GM18951 (cell line): ENCODE data around the gene CD70.
A peak's percentile ranks its signal among the peaks of the same experiment; 100 is the strongest.
"Not testable (repeated sequence)": the region's sequence is repeated elsewhere in the genome, so short reads cannot be mapped to it uniquely, and the experiment has no call there.

Experiments
- POLR2A ChIP-seq: IDR thresholded peaks from 4 replicates; pipeline ENCODE4 v1.6.1; 2011; ENCODE audit warnings: mild to moderate bottlenecking; ENCODE audit not compliant: insufficient read length, insufficient read depth; ENCODE audit errors: extremely low read depth
- in situ Hi-C: fragments of 300-500 bp; cut with MboI; formaldehyde crosslinking; loops from one replicate; pipeline ENCODE4 v1.12.0; 2022; ENCODE audit warnings: low sequenced_read_pairs, mixed read lengths, inconsistent platforms; ENCODE audit not compliant: unreplicated experiment

CD70 gene

DNA sequence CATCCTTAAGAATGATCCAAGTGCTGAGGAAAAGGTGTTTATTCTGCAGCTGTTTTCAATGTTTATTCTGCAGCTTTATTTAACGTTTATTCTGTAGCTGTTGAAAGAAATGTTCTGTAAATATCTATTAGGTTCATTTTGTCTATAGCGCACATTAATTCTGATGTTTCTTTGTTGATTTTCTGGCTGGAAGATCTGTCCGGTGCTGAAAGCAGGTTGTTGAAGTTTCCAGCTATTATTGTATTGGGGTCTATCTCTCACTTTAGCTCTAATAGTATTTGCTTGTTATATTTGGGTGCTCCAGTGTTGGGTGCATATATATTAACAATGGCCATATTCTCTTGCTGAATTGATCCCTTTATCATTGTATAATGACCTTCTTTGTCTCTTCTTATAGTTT, 20.2 kb downstream of the CD70 start:
- no peak for TF ChIP-seq POLR2A
- in situ Hi-C loops = no loop called here

DNA sequence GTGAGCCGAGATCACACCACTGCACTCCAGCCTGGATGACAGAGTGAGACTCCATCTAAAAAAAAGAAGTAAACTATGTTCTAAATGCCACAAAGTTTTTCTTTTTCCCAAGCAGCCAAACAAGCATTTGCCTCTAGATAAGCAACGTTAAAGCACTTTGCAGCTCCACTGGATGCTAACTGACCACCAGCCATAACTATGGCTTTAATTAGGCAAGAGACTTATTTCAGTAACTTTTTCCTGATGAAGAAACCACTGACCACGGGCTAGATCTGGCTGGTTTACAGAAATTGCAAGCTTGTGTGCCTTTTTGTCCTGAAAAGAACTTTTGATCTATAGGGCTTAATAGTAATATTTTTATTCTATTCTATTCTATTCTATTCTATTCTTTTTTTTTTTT, 22.1 kb downstream of the CD70 start:
- in situ Hi-C loops = no loop called here
- no peak for TF ChIP-seq POLR2A

DNA sequence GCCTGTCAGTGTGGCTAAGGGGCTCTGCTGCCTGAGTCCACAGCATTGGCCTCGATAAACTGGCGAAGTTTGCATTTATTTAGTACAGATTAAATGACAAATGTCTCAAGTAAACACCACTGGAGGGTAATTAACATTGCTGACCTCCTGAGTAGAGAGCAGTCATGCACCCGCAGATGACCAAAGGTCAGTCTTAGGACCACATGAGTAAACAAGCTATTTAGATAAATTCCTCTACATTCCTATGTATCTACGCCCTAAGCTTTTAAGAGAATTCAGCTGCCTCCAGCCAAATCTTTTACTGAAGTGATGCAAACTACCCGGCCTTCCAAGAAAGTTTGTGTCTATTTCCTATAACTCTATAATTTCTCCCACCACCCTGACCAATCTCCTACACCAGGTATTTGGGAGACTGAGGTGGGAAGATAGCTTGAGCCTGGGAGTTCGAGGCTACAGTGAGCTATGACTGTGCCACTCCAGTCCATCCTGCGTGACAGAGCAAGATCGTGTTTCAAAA, 22.9 kb downstream of the CD70 start:
- in situ Hi-C loops = no loop called here
- TF ChIP-seq POLR2A = no peak

DNA sequence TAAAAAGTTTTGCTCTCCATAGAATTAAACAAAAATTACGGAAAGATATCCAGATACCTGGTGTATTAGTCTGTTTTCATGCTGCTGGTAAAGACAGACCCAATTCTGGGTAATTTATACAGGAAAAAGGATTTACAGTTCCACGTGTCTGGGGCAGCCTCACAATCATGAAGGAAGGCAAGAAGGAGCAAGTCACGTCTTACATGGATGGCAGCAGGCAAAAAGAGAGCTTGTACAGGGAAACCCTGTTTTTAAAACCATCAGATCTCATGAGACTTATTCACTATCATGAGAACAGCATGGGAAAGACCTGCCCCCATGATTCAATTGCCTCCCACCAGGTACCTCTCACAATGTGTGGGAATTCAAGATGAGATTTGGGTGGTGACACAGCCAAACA, 24.2 kb downstream of the CD70 start:
- in situ Hi-C loops = not testable (repeated sequence)

DNA sequence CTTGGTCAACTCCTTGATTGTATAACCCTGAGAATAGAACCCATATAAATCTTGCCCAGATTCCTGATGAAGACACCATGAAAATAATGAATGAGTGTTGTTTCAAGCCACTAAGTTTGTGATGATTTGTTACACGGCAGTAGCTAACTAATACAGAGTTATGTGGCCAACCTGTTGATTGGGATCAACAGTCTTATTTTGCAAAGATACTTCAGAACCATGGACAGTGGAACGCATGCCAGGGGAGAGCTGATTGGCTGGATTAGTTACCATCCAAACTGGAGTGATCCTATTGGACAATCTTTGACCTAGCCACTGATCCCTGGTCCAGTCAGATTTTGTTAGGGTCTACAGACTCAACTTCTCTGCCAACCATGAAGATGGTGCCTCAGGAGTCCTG, 26.6 kb downstream of the CD70 start:
- TF ChIP-seq POLR2A = no peak
- in situ Hi-C loops = no loop called here

DNA sequence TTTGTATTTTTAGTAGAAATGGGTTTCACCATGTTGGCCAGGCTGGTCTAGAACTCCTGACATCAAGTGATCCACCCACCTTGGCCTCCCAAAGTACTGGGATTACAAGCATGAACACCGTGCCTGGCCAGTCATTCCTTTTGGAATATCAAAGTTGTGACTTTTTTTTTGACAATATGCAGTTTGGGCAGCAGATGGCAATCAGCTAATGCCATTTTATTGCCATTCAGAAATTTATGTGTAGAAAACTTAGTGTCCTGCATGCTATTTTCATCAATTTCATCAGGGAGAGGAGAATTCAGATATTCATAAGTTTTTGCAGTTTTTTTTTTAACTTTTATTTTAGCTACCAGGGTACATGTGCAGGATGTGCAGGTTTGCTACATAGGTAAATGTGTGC, 28.5 kb downstream of the CD70 start:
- in situ Hi-C loops = not testable (repeated sequence)

DNA sequence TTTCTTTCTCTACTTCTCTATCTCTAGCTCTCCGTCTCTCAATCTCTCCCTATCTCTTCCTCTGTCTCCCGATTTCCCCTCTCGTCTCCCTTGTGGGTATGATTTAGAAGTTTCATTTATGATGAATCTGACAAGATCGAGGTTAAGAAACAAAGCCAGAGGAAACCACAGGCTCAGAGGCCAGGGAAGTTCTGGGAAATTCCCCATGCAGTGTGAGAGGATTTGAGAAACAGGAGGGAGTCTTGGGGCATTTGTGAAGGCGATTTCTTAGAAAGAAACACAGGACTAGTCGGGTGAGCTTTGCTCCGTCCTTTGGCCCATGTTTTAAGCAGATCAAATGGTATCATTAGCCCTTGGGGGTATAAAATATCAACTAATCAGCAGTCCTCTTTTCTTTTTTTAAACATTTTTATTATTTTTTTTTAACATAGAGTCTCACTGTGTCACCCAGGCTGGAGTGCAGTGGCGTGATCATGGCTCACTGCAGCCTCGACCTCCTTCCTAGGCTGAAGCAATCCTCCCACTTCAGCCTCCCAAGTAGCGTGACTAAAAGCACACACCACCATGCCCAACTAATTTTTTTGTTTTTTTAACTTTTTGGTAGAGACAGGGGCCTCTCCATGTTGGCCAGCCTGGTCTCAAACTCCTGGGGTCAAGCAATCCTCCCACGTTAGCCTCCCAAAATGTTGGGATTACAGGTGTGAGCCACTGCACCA, 34.3 kb downstream of the CD70 start:
- in situ Hi-C loops = no loop called here
- TF ChIP-seq POLR2A = no peak

DNA sequence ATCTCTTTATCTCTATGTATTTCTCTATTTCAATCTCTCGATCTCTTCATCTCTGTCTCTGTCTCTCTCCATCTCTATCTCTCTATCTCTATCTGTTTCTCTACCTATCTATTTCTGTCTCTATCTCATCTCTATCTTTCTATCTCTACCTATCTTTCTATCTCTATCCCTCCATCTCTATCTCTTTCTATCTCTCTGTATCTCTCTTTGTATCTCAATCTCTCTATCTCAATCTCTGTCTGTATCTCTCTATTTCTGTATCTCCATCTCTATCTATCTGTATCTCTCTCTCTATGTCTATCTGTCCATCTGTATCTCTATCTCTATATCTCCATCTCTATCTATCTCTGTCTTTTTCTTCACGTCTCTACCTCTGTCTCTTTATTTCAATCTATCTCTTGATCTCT, 34.9 kb downstream of the CD70 start:
- in situ Hi-C loops = no loop called here
- no peak for TF ChIP-seq POLR2A

DNA sequence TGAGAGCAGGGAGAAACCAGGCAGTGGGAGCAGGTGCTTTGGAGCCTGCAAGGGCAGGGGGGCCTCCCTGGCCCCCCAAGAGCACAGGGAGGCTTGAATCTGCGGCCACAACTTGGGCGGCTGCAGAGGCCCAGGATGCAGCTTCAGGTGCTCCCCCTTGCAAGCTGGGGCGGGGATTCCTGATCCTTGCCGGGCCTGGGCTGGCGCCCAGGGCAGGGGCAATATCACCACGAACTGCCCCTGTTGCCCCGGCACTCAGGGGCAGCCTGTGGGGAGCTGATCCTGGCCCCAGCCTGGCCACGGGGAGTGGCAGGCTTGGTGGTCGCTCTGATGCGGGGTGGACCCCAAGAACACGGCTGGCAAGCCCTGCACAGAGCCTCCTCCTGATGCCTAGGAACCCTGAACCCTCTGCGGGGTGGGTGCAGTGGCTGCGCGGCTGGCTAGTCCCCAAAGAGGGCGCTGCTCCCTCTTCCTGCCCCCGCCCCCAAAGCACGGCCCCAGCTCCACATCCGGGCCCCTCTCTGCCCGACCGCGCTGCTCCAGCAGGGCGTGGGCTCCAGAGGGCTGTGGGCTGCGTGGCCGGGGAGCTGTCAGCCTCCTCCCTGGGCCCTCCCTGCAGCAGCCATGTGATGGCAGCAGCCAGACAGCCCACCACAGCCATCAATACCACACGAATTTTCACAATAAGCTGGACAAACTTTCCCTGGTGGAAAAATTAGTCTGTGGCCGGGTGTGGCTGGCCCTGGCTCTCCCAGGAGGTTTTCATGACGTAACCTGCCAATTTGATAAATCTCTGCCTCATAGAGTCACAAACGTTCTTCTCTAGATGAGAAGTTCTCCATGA, 39.1 kb downstream of the CD70 start:
- in situ Hi-C loops = no loop called here
- TF ChIP-seq POLR2A = peak; percentile 32

DNA sequence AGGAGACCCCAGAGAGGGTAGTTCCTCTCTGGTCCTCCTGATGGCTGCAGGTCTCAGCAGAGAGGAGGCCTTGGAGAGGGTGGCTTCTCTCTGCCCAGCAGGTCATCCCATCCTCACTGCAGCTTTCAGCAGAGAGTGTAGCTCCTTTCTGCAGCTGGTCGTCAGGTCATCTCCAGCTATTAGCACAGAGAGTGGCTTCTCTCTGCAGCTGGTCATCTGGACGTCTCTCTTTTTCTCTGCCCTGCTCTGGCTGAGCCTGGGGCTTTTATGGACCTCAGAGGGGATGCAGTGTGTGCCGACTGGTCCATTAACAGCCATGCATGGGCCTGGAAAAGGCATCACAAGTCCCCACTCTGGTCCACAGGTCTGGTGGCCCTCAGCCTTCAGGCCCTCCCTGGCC, 39.9 kb downstream of the CD70 start:
- in situ Hi-C loops = no loop called here
- no peak for TF ChIP-seq POLR2A

DNA sequence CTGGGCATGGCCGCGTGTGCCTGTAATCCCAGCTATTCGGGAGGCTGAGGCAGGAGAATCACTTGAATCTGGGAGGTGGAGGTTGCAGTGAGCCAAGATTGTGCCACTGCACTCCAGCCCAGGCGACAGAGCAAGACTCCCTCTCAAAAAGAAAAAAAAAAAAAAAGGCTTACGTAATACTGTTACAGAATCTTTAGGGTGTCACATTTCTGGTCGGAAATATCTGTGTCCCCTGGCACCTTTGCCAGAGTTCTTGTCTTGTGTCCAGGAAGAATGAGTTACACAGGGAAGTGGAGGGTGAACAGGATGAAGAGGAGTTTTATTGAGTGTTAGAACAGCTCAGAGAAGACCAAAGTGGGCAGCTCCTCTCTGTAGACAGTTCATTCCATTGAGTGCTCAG, 40.3 kb downstream of the CD70 start:
- in situ Hi-C loops = not testable (repeated sequence)

DNA sequence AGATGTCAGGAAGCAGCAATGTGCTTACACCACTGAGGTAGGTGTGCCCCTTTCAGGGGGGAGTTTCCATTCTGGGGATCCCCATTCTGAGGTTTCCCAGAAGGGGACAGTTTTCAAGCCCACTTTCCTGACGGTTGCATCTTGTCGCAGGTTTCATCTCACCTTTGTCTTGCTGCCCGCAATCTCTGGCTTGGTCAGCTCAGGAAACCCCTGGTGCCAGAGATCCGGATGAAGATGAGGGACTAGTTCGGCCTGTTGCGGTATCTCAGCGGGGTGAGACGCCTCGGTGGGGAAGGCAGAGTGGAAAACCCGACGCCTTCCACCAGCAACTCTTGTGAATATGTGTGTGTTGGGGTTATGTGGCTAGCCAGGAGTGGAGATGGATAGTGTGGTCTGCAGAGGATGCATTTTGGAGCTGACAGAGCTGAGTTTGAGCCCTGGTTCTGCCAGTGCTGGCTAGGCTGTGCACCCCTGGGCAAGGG, 47.0 kb downstream of the CD70 start:
- TF ChIP-seq POLR2A = no peak
- in situ Hi-C loops = no loop called here

DNA sequence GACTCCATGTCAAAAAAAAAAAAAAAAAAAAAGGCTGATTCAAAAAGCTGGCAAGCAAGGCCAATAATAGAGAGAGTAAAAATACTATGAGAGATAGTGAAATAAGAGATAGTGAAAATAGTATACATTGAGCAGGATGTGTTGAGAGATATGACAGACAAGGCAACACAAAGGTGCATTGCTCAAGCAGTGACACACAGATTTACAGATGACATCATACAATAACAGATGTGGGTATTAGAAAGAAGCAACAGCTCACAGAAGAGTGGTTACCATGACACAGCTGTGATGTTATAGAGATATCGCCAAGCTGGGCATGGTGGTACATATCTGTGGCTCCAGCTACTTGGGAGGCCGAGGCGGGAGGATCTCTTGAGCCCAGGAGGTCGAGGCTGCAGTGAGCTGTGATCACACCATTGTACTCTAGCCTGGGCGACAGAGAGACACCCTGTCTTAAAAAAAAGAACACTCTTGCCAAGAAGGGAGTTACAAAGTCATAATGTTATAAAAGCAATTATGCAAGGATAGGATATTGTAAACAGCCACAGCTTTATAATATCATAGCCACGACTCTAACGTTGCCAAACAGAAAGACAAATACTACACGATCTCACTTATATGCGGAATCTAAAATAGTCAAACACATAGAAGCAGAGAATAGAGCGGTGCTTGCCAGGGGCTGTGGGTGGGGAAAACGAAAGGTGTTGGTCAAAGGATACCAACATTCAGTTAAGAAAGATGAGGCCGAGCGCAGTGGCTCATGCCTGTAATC, 49.8 kb downstream of the CD70 start:
- in situ Hi-C loops = no loop called here
- TF ChIP-seq POLR2A = no peak
